Measurements from ENCODE around the gene ZNF581.

DNA sequence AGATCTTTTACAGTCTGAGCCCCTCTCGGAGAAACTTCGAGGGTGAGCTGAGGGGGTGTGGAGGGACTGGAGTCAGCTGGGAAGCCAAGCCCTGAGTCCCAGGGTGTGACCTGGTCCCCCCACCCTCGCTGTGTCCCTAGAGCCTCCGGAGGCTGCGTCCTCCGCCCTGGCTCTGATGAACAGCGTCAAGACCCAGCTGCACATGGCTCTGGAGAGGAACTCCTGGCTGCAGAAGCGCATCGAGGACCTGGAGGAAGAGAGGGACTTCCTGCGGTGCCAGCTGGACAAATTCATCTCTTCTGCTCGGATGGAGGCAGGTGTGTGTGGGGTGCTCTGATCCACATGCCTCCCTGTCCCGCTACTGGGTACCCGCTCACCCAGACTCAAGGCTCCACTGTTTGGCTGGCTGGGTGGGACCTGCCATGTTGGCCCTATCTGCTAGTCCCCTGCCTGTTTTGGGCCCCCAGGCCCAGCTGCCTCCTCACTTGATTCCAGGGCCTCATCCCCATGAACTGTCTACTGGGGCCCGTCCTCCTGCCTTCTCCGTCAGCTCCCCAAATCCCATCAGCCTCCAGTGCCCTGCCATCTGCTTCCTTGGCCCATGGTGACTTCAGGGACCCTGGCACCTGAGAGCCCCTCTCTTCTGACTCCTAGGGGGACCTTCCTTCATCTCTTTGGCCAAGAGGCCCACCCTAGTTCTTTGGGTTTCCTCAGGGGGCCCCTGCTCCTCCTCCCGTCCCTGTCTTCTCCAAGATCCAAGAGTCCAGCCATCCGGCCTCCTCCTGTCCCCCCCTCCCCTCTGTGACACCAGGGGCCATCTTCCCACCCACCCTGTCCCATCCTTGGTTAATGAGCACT, 6.0 kb downstream of the ZNF581 start:
- no peak for TF ChIP-seq TAF1 (IDR thresholded peaks at IDR 0.05; ENCODE audit: low read depth)
- TF ChIP-seq, protein P1, sequence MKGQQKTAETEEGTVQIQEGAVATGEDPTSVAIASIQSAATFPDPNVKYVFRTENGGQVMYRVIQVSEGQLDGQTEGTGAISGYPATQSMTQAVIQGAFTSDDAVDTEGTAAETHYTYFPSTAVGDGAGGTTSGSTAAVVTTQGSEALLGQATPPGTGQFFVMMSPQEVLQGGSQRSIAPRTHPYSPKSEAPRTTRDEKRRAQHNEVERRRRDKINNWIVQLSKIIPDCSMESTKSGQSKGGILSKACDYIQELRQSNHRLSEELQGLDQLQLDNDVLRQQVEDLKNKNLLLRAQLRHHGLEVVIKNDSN (IDR thresholded peaks at IDR 0.05), result no peak
- no peak for TF ChIP-seq RAD21 (IDR thresholded peaks at IDR 0.05; ENCODE audit: low read depth)
- no peak for TF ChIP-seq EP300 (IDR thresholded peaks at IDR 0.05; ENCODE audit: borderline replicate concordance)
- no peak for TF ChIP-seq YY1 (IDR thresholded peaks at IDR 0.05; ENCODE audit: low read depth)
- no peak for TF ChIP-seq EGR1 (IDR thresholded peaks at IDR 0.05)

All from Ishikawa (cell line).